GM19467 (cell line): ENCODE results near the gene HNRNPF.
"Not testable (repeated sequence)": the region's sequence is repeated elsewhere in the genome, so short reads cannot be mapped to it uniquely, and the experiment has no call there.

Experiments
- ATAC-seq: cut with Tn5 transposase; IDR thresholded peaks from one replicate; pipeline ENCODE4 v1.9.1; 2021; ENCODE audit warnings: mild to moderate bottlenecking, moderate library complexity; ENCODE audit not compliant: unreplicated experiment

Gene HNRNPF

DNA sequence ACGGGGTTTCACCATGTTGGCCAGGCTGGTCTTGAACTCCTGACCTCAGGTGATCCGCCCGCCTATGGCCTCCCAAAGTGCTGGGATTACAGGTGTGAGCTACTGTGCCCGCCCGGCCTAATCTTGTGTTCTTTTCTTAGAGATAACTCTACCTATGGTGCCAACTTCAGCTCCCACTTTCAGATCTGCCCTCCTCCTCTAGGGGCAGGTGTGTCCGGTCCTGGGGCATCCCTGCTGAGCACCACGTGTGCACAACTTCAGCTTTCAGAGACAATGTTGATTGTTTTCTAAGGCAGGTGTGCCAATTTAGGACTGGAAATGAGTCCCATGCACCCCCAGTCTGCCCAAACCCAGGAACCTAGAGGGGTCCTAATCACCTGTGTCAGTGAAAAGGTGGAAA, 56.0 kb downstream of the HNRNPF start:
- ATAC-seq: no peak

DNA sequence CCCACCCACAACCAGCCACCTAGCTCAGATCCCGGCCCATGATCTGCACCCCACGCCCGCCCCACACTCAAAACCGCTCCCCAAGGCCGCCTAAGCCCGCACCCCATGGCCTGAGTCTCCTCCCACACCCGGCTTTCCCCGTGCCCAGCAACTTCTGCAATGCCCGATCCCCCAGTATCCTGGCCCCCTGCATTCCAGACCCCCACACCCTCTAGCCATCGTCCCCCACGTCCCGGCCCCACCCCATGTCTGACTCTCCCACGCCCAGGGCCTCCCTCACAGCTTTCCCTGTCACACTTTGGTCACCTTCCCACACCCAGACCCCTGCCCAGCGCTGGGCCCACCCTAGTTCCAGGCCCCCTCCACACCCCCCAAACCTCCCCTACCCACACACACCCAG, 57.7 kb downstream of the HNRNPF start:
- no peak for ATAC-seq

DNA sequence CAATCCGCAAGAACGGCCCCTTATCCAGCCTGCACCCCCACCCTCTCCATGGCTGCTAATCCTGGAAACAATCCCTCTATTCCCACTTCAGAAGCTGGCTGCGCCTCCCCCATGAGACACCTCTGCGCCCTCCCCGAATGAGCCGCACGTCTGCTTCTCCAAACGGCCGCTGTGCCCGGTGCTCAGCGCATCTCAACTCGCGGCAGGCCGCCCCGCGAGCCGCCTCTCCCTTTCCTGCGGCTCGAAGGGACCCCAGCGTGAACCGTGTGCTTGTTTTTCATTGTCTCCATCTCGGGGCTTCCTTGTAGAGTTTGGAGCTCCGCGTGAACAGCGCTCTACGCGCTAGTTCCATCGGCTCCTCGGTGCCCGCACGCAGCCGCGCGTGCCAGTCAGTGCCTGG, 58.3 kb downstream of the HNRNPF start:
- no peak for ATAC-seq

- ATAC-seq: no peak
Measured at GRCh38 chr10:43350156-43350555, 58.8 kb downstream of the HNRNPF start.

GRCh38 chr10:43348511-43349312, 60.3 kb downstream of the HNRNPF start:
- ATAC-seq: peak; percentile 99

GRCh38 chr10:43347997-43348396, 61.0 kb downstream of the HNRNPF start:
- no peak for ATAC-seq

DNA sequence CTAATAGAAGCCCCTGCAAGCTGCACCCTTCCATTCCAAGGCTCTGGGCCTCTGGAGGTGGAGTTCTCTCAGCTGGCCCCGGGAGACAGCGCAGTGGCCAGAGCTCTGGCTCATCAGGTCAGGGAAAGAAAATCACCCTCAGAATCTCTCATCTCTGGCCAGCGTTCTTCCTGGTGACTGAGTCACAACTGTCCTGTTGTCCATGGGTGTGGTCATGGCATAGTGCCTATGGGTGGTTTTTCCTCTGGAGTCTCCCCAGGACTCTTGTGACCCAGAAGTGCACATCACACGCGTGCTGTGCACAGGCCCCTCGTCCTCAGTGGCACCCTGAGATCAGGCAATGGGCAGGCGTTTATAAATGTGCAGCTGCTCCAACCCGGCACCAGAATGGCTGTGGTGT, 64.9 kb downstream of the HNRNPF start:
- ATAC-seq: no peak

DNA sequence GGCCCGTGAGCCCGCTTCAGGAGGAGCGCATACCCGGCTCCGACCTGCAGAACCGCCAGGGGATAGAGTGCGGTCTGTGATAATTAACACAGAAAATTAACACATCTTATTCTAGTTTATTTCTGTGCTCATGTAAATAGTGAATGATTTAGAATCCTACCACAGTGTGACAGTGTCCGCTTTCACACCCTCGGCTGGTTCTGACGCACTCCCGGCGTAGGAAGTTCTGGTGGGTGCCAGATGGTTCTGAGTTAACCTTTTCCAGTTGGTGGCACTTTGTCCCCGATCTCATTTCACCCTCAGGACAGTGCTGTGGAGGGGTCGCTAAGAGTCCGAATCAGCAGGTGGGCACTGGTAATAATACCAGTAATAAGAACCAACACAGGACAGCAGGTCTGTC, 65.9 kb downstream of the HNRNPF start:
- no peak for ATAC-seq

DNA sequence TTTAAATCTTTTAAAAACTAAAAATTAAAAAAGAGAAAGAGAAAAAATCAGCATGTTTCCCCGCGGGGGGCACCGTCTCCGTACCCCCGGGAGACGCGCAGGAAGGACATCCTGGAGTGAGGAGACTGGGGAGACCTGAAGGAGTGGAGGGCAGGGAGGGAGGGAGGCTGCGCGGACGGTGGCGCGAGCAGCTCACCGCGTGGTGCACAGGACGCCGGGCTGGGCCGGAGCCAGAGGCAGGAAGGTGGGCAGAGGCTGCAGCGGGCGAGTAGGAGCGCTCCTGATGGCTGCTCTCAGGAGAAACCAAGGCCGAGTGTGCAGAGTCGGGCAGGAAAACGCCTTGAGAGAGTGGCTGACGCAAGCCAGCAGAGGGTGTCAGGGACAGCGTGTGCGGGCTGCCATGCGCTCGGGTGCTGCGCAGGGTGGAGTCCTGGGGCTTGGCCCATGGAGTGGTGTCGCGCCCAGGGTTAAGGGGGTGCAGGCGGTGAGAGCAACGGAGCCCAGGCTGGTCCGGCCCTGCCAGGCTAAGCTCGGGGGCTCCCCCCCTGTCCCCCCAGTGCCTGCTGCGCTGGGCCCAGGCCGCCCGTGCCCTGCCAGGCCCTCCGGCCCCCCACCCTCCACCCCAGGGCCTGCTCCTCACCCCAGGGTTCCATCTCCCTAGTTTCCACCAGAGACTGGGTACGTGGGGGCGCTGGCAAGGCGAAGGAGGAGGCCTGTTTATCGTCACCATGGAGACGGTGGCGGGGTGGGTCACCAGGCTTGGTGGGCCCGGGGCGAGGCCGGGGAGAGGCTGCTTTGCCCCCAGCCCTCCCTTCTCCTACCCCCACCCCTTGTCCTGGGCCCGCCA, 66.5 kb downstream of the HNRNPF start:
- ATAC-seq: no peak

DNA sequence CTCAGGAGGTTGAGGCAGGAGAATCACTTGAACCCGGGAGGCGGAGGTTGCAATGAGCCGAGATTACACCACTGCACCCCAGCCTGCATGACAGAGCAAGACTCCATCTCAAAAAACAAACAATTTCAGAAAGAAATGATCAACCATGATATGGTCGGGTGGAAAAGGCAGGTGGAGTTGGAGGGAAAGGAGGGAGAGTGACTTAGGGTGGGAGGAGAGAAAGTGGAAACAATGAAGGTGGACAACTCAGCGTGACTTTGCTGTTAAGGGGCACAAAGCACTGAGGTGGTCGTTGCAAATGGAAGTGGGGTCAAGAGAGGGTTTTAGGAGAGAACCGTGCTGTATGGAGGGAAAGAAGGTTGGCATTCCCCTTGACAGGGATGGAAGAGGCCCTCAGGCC, 67.5 kb downstream of the HNRNPF start:
- ATAC-seq: no peak

- no peak for ATAC-seq
Measured at GRCh38 chr10:43340619-43341018, 68.4 kb downstream of the HNRNPF start.

DNA sequence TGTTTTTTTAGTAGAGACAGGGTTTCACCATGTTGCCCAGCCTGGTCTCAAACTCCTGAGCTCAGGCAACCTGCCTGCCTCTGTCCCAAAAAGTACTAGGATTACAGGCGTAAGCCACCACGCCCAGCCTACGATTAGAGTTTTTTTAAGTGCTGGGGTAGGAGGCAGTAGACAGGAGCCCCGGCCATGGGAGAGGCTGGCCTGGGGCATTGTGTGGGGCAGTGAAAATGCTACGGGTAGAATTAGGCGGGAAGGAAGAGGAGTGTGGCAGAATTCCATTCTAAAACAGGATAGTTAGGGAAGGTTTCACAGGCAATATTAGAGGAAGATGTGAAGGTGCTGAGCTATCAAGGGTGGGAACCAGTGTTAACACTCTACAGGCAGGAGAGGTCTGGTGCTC, 68.9 kb downstream of the HNRNPF start:
- no peak for ATAC-seq

DNA sequence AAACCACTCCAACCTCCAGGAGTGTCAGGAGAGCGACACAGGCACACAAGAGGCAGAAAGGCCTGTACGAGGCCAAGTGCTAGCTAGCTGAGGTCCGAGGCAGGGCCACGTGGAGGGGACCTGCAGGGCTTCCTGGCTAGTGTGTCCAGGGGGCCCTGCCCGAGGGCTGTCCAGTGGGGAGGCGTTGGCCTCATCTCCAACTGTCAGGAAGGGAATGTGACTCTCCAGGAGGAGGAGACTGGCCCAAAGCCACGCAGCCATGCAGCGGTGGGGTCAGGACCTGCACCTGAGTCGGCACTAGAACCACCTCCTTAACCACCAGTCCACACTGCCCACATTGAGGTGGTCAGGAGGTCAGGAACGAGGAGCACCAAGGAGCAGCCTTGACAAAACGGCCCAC, 69.8 kb downstream of the HNRNPF start:
- no peak for ATAC-seq

GRCh38 chr10:43338117-43338516, 70.9 kb downstream of the HNRNPF start:
- no peak for ATAC-seq

DNA sequence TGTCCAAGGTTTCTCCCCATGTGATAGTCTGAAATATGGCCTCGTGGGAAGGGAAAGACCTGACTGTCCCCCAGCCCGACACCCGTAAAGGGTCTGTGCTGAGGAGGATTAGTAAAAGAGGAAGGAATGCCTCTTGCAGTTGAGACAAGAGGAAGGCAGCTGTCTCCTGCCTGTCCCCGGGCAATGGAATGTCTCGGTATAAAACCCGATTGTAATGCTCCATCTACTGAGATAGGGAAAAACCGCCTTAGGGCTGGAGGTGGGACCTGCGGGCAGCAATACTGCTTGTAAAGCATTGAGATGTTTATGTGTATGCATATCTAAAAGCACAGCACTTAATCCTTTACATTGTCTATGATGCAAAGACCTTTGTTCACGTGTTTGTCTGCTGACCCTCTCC, 71.5 kb downstream of the HNRNPF start:
- ATAC-seq: not testable (repeated sequence)

- no peak for ATAC-seq
Measured at GRCh38 chr10:43336641-43337318, 72.2 kb downstream of the HNRNPF start.

DNA sequence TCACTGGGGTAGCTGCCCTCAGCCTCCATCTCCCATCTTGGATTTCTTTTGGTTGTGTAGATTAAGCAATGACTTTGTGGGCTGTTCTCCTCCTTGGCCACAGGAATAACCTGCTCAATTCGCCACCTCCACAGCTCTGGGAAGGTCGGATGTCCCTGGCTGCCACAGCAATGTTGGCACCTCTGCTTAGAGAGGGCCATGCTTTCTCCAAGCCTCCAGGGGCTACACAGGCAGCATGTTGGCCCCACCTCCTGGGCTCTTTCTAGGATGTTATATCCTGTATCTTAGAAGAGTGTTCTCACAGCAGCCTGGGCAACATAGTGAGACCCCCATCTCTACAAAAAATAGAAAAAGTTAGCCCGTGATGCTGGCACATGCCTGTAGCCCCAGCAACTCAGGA, 72.9 kb downstream of the HNRNPF start:
- ATAC-seq: no peak
